HL-60 (cell line): ENCODE data around the gene LMBRD1.

Experiments
- POLR2AphosphoS5 ChIP-seq: IDR thresholded peaks from 2 replicates; pipeline ENCODE4 v1.6.1; 2012; ENCODE audit warnings: low read depth
- SPI1 ChIP-seq: IDR thresholded peaks from 2 replicates; pipeline ENCODE4 v1.6.1; 2012; ENCODE audit warnings: low read depth, mild to moderate bottlenecking, borderline replicate concordance
- TF ChIP-seq, protein P1 (sequence below): IDR thresholded peaks from one replicate; pipeline ENCODE4 v1.5.1; 2011; ENCODE audit warnings: low read length, control low read depth, inconsistent platforms; ENCODE audit not compliant: insufficient read depth

DNA sequence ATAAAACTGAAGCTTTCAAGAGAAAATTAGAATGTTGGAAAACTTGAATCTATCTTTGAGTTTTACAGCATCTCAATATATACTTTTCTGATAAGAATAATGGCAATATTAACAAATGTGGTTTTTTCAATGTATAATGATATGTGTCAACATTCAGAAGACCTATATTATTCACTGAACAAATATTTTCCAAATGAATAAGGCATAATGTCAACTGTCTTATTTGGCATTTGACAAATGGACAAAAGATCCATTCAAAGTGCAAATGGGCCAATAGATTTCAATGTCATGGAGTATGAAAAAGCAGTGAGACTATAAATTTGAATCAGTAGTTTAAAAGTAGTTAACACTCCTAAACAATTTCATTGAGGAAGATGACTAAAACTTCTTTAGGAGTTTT is 20.9 kb downstream of the LMBRD1 start:
- TF ChIP-seq, protein P1, sequence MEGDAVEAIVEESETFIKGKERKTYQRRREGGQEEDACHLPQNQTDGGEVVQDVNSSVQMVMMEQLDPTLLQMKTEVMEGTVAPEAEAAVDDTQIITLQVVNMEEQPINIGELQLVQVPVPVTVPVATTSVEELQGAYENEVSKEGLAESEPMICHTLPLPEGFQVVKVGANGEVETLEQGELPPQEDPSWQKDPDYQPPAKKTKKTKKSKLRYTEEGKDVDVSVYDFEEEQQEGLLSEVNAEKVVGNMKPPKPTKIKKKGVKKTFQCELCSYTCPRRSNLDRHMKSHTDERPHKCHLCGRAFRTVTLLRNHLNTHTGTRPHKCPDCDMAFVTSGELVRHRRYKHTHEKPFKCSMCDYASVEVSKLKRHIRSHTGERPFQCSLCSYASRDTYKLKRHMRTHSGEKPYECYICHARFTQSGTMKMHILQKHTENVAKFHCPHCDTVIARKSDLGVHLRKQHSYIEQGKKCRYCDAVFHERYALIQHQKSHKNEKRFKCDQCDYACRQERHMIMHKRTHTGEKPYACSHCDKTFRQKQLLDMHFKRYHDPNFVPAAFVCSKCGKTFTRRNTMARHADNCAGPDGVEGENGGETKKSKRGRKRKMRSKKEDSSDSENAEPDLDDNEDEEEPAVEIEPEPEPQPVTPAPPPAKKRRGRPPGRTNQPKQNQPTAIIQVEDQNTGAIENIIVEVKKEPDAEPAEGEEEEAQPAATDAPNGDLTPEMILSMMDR: no peak
- no peak for TF ChIP-seq SPI1
- TF ChIP-seq POLR2AphosphoS5: no peak
